GM12891 (cell line): ENCODE data around the gene DGAT2L6. TPM values are rescaled to one million over a fixed set of nuclear protein-coding genes. Genes with fewer than 3 reads are reported as not detected.
A peak's percentile ranks its signal among the peaks of the same experiment; 100 is the strongest.

ENCODE experiments used
- DNase-seq: peaks from one replicate; pipeline ENCODE4 v3.0.0; 2011; ENCODE audit warnings: low spot score; ENCODE audit not compliant: insufficient read length
- FAIRE-seq: peaks from 2 replicates; lab custom pipeline; 2011; peaks lifted over from hg19 to GRCh38; lab: Jason Lieb, UNC
- PAX5 ChIP-seq: IDR thresholded peaks from 2 replicates; pipeline ENCODE4 v1.6.1; 2011; ENCODE audit warnings: low read length, moderate library complexity, mild to moderate bottlenecking; ENCODE audit not compliant: insufficient read depth, severe bottlenecking
- POLR2A ChIP-seq: IDR thresholded peaks from 2 replicates; pipeline ENCODE4 v1.6.1; 2011; ENCODE audit warnings: low read depth, low read length, control low read depth
- POLR2AphosphoS5 ChIP-seq: IDR thresholded peaks from 2 replicates; pipeline ENCODE4 v1.6.1; 2011; ENCODE audit warnings: low read depth, low read length, control low read depth
- POU2F2 ChIP-seq: IDR thresholded peaks from 2 replicates; pipeline ENCODE4 v1.6.1; 2011; ENCODE audit warnings: low read depth, mild to moderate bottlenecking, control low read depth, low read length, moderate library complexity
- SPI1 ChIP-seq: IDR thresholded peaks from 2 replicates; pipeline ENCODE4 v1.6.1; 2011; ENCODE audit warnings: low read depth, low read length, control low read depth
- TAF1 ChIP-seq: IDR thresholded peaks from 2 replicates; pipeline ENCODE4 v1.6.1; 2011; ENCODE audit warnings: low read depth, low read length, control low read depth
- polyA plus RNA-seq: library from polyadenylated mRNA; unstranded; fragments of >200 nt; gene quantifications from one replicate; pipeline ENCODE4 v1.2.1, GENCODE V29; 2012; ENCODE audit warnings: low read depth, missing spikeins, inconsistent platforms; ENCODE audit not compliant: missing spikeins

DGAT2L6 gene
- not detected for polyA plus RNA-seq

GRCh38 chrX:70176938-70177533, at the start of gene DGAT2L6:
DGAT2L6 (plus strand) TSS chrX:70177483; CDS start chrX:70177583, 100 bp downstream.
- no peak for TF ChIP-seq POLR2AphosphoS5
- TF ChIP-seq TAF1 = no peak
- no peak for TF ChIP-seq PAX5
- TF ChIP-seq POU2F2 = no peak
- FAIRE-seq (no peak), DNase-seq (no peak)

DNA sequence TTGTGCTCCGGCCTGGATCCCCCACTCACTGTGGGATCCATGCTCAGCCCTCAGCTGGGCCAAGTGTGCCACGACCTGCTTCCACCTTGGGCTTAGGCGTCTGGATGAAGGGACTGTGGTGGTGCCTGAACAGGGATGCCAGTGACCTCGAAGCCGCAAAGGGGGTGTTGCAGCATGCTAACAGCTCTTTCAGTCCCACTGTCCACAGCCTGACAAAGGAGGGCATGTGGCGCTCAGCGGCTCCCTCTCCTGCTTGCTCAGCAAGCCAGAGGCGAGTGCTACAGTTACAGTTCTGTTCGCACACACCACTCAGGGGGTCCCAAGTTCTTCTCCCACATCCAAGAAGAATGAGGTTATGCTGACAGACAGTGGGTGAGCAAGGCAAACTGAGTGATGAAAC, 49.2 kb upstream of the DGAT2L6 start:
- TF ChIP-seq POU2F2 (no peak), POLR2A (no peak)
- FAIRE-seq (no peak), DNase-seq (no peak)

GRCh38 chrX:70129816-70130215, 47.5 kb upstream of the DGAT2L6 start:
- TF ChIP-seq SPI1 (no peak), PAX5 (no peak), POLR2AphosphoS5 (no peak), TAF1 (no peak), POU2F2 (no peak), POLR2A (no peak)
- DNase-seq (no peak), FAIRE-seq (no peak)

GRCh38 chrX:70132224-70132623, 45.1 kb upstream of the DGAT2L6 start:
- TF ChIP-seq SPI1 (no peak), POU2F2 (no peak), POLR2AphosphoS5 (no peak), PAX5 (no peak), TAF1 (no peak), POLR2A (no peak)
- DNase-seq (no peak), FAIRE-seq (no peak)

- TF ChIP-seq POLR2A (no peak), SPI1 (no peak), PAX5 (no peak), TAF1 (no peak), POU2F2 (no peak), POLR2AphosphoS5 (no peak)
- FAIRE-seq (no peak), DNase-seq (no peak)
Measured at GRCh38 chrX:70132877-70133302, 44.4 kb upstream of the DGAT2L6 start.

GRCh38 chrX:70133303-70134115, 43.8 kb upstream of the DGAT2L6 start, which contains the start of gene IGBP1:
IGBP1 (plus strand) TSS chrX:70133447; CDS start chrX:70133948, 501 bp downstream.
- DNase-seq (peak; percentile 36), FAIRE-seq (peak; percentile 86)
- TF ChIP-seq TAF1 (peak; percentile 84), PAX5 (no peak), POLR2A (peak; percentile 73), POLR2AphosphoS5 (peak; percentile 63; the same call in 1 of the 2 replicates), POU2F2 (0 out of 2 replicates have a peak, but pooled peaks have one; percentile 21), SPI1 (0 out of 2 replicates have a peak, but pooled peaks have one; percentile 13)

GRCh38 chrX:70134116-70134477, 43.2 kb upstream of the DGAT2L6 start:
- FAIRE-seq (no peak), DNase-seq (no peak)
- no peak for TF ChIP-seq POU2F2
- TF ChIP-seq POLR2AphosphoS5 = no peak
- no peak; the same call in 1 of the 2 replicates for TF ChIP-seq TAF1
- TF ChIP-seq POLR2A = no peak

- no peak for FAIRE-seq
- DNase-seq = no peak
- TF ChIP-seq PAX5 (no peak), POU2F2 (no peak), POLR2A (no peak), TAF1 (no peak), SPI1 (no peak), POLR2AphosphoS5 (no peak)
Measured at GRCh38 chrX:70138622-70139021, 38.7 kb upstream of the DGAT2L6 start.

DNA sequence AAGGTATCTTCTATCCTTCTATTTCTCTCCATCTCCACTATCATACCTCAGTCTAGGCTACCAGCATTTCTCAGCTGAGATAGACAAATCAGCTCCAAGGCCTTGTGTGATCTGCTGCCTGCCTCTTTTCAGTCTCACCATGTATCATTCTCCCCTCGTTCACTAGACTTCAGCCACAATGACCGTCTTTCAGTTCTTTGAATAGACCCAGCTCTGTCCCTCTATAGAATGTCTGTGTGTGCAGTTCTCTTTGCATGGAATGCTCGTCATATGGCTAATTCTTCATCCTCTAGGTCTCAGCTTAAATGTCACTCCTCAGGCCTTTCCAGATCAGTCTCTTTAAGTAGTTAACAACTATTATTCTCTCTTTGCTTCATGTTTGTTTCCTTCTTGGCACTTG, 37.5 kb upstream of the DGAT2L6 start:
- DNase-seq = no peak
- TF ChIP-seq TAF1 (no peak), POLR2A (no peak), POLR2AphosphoS5 (no peak), SPI1 (no peak), PAX5 (no peak), POU2F2 (no peak)
- FAIRE-seq = no peak

DNA sequence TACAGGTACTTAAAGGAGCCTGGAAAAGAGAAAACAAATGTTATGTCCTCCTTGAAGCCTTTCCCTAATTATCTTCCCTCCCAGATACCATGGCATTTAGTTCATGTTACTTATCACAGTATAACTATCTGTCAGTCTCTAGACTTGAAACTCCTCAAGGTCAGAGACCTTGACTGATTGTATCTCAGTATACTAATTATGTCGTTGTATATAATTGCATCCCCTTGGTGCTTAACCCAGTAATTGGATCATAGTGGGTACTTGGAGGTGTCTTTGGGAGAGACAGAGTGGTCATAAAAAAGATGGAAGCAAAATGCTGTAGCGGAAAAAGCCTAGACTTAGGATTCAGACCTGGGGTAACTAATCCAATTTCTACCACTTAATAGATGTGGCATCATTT, 35.9 kb upstream of the DGAT2L6 start:
- TF ChIP-seq POLR2A = no peak
- TF ChIP-seq TAF1 = no peak
- FAIRE-seq (no peak), DNase-seq (no peak)
